Measurements from ENCODE around the gene MUC6.

DNA sequence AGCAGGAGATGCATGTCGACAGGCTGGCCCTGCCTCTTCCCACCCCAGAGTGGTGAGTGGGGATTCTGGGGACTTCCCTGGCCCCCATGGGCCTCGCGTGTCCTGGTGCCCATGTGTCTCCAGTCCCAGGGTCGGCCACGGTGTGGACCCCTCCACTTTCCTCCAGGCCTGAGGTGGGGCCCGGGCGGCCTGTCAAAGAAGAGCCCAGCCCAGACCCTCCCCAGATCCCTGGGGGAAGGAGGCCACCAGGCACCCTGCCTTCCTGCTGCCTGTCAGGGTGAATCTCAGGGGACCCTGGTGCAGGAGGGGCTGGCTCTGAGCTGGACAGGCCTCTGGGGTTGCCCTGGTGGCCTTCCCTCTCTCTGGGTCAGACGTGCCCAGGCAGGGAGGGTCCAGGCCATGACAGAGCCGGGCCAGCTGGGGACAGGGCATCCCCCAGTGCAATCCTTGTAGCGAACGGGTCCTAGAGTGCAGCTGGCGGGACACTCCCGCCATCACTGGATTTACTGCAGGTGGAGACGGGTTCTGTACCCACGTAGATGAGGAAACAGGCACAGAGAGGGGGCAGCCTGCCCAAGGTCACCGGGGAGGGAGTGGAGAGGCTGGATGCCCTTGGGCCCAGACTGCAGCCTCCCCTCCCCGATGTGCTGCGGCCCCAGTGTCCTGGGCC lies 13.5 kb upstream of the MUC6 start:
- no peak for TF ChIP-seq EZH2phosphoT487 (IDR thresholded peaks at IDR 0.05; ENCODE audit: insufficient read depth, low read depth)
- TF ChIP-seq EZH2 (IDR thresholded peaks at IDR 0.05; ENCODE audit: insufficient read depth, poor library complexity, severe bottlenecking): no peak

Data from GM23248 (cell line).